OCI-LY3 (cell line): ENCODE data around the gene TMBIM6.

Experiments used
- H2AFZ ChIP-seq: fragments of 200-600, 300-600 bp; shearing (Covaris generic); 2 replicates; pipeline ENCODE4 v1.6.0; 2014; ENCODE audit warnings: antibody characterized with exemption, low read depth, low read length
- H3K27ac ChIP-seq: fragments of 200-600, 300-600 bp; sonication (generic); 2 replicates; pipeline ENCODE4 v1.5.1; 2014; ENCODE audit warnings: mild to moderate bottlenecking, low read length, moderate library complexity, mixed read lengths
- H3K27me3 ChIP-seq: fragments of 200-600, 300-600 bp; sonication (generic); 2 replicates; pipeline ENCODE4 v1.6.1; 2014; ENCODE audit warnings: low read depth, low read length, mixed read lengths
- H3K36me3 ChIP-seq: fragments of 200-600, 300-600 bp; sonication (generic); replicated peaks from 2 replicates; pipeline ENCODE3; 2014; ENCODE audit warnings: low read depth, low read length, mixed read lengths
- H3K4me1 ChIP-seq: fragments of 300-600, 200-600 bp; sonication (generic); 2 replicates; pipeline ENCODE4 v1.6.1; 2014; ENCODE audit warnings: low read length, mixed read lengths
- H3K4me2 ChIP-seq: fragments of 200-600, 300-600 bp; sonication (generic); 2 replicates; pipeline ENCODE4 v1.6.1; 2014; ENCODE audit warnings: low read length, mixed read lengths
- H3K4me3 ChIP-seq: fragments of 300-600, 200-600 bp; sonication (generic); 2 replicates; pipeline ENCODE4 v1.5.1; 2014; ENCODE audit warnings: antibody characterized with exemption, mild to moderate bottlenecking, low read length, moderate library complexity
- H3K79me2 ChIP-seq: fragments of 300-600, 200-600 bp; shearing (Covaris generic); 2 replicates; pipeline ENCODE4 v1.6.1; 2014; ENCODE audit warnings: mild to moderate bottlenecking, low read length, mixed read lengths
- H3K9ac ChIP-seq: fragments of 300-600, 200-600 bp; shearing (Covaris generic); 2 replicates; pipeline ENCODE4 v1.6.0; 2014; ENCODE audit warnings: mild to moderate bottlenecking, low read length, moderate library complexity
- H3K9me3 ChIP-seq: fragments of 200-600, 300-600 bp; shearing (Covaris generic); 2 replicates; pipeline ENCODE4 v1.6.1; 2014; ENCODE audit warnings: low read length, mixed read lengths; ENCODE audit not compliant: insufficient read depth
- H4K20me1 ChIP-seq: fragments of 200-600, 300-600 bp; sonication (generic); 2 replicates; pipeline ENCODE4 v1.6.1; 2016; ENCODE audit warnings: low read length, mixed read lengths; ENCODE audit not compliant: insufficient read depth
- EZH2phosphoT487 ChIP-seq: fragments of 200-600 bp; shearing (Covaris generic); IDR thresholded peaks from 2 replicates; pipeline ENCODE4 v1.6.1; 2018; ENCODE audit warnings: antibody characterized with exemption, mixed run types, low read depth
- TF ChIP-seq, protein P1 (sequence below): fragments of 200-600, 300-600 bp; sonication (generic); IDR thresholded peaks from 2 replicates; pipeline ENCODE4 v1.5.1; 2014; ENCODE audit warnings: antibody characterized with exemption, low read length, low read depth

TMBIM6 gene

DNA sequence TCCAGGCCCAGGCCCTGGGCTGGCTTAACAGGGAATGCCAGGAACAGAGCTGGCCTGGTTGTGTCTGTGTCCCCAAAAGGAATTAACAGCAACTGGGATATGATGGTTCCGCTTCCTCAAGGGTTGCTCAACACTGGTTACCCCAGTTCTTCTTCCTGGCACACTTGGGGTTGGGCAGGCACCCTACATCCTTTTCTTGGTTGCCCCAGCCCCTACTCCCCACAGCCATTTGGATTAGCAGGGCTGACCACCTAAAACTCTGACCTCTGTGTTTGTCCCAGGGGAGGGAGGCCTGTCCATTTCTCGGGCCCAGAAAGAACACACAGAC is 56.1 kb downstream of the TMBIM6 start:
- no peak overlapping the region for H3K27ac ChIP-seq
- no peaks in the 10 kb centered on the region for H3K79me2 ChIP-seq
- H3K9me3 ChIP-seq, result no peaks in the 10 kb centered on the region
- H2AFZ ChIP-seq, result no peak overlapping the region
- no peak overlapping the region for H3K9ac ChIP-seq
- H4K20me1 ChIP-seq, result no peaks in the 10 kb centered on the region
- no peaks in the 10 kb centered on the region for H3K27me3 ChIP-seq
- no peaks in the 10 kb centered on the region for H3K4me1 ChIP-seq
- H3K4me2 ChIP-seq, result no peak overlapping the region
- TF ChIP-seq EZH2phosphoT487, result no peak
- TF ChIP-seq, protein P1, sequence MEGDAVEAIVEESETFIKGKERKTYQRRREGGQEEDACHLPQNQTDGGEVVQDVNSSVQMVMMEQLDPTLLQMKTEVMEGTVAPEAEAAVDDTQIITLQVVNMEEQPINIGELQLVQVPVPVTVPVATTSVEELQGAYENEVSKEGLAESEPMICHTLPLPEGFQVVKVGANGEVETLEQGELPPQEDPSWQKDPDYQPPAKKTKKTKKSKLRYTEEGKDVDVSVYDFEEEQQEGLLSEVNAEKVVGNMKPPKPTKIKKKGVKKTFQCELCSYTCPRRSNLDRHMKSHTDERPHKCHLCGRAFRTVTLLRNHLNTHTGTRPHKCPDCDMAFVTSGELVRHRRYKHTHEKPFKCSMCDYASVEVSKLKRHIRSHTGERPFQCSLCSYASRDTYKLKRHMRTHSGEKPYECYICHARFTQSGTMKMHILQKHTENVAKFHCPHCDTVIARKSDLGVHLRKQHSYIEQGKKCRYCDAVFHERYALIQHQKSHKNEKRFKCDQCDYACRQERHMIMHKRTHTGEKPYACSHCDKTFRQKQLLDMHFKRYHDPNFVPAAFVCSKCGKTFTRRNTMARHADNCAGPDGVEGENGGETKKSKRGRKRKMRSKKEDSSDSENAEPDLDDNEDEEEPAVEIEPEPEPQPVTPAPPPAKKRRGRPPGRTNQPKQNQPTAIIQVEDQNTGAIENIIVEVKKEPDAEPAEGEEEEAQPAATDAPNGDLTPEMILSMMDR, result no peak
- no peak overlapping the region for H3K4me3 ChIP-seq
- H3K36me3 ChIP-seq, result no peaks in the 10 kb centered on the region

DNA sequence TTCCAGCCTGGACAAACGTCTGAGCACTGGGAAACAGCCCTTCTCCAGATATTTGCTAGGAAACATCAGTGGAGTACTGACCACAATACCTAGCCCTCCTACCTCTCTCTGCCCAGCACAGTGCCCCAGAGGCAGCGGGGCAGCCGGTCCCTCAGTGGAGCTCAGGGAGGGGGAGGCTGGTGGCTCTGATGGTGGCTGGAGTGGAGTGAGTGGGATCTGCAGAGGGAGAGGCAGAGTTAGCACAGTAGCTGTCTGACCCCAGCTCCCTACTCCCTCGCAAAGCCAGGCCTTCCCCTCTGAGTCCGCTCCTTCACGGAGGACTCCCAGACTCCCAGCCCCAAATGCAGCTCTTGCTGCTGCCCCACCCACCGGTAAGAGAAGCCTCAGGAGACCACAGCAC is 56.9 kb downstream of the TMBIM6 start:
- no peak overlapping the region for H3K4me3 ChIP-seq
- no peaks in the 10 kb centered on the region for H3K27me3 ChIP-seq
- no peaks in the 10 kb centered on the region for H3K9me3 ChIP-seq
- H3K36me3 ChIP-seq, result no peaks in the 10 kb centered on the region
- H3K79me2 ChIP-seq, result no peaks in the 10 kb centered on the region
- H3K4me2 ChIP-seq, result no peak overlapping the region
- no peaks in the 10 kb centered on the region for H3K4me1 ChIP-seq
- no peak overlapping the region for H3K27ac ChIP-seq
- TF ChIP-seq, protein P1, result no peak
- TF ChIP-seq EZH2phosphoT487, result no peak
- no peak overlapping the region for H2AFZ ChIP-seq
- no peaks in the 10 kb centered on the region for H4K20me1 ChIP-seq
- no peak overlapping the region for H3K9ac ChIP-seq

- H2AFZ ChIP-seq, result no peak overlapping the region
- H3K36me3 ChIP-seq, result no peaks in the 10 kb centered on the region
- no peaks in the 10 kb centered on the region for H3K27me3 ChIP-seq
- TF ChIP-seq, protein P1, result no peak
- no peak for TF ChIP-seq EZH2phosphoT487
- H3K4me1 ChIP-seq, result peaks cover 1% of the 10 kb centered on the region
- no peaks in the 10 kb centered on the region for H4K20me1 ChIP-seq
- H3K27ac ChIP-seq, result no peak overlapping the region
- no peak overlapping the region for H3K4me2 ChIP-seq
- H3K79me2 ChIP-seq, result no peaks in the 10 kb centered on the region
- H3K9ac ChIP-seq, result no peak overlapping the region
- no peak overlapping the region for H3K4me3 ChIP-seq
- H3K9me3 ChIP-seq, result no peaks in the 10 kb centered on the region
These were observed 57.6 kb downstream of the TMBIM6 start for GRCh38 chr12:49798934-49799333.

DNA sequence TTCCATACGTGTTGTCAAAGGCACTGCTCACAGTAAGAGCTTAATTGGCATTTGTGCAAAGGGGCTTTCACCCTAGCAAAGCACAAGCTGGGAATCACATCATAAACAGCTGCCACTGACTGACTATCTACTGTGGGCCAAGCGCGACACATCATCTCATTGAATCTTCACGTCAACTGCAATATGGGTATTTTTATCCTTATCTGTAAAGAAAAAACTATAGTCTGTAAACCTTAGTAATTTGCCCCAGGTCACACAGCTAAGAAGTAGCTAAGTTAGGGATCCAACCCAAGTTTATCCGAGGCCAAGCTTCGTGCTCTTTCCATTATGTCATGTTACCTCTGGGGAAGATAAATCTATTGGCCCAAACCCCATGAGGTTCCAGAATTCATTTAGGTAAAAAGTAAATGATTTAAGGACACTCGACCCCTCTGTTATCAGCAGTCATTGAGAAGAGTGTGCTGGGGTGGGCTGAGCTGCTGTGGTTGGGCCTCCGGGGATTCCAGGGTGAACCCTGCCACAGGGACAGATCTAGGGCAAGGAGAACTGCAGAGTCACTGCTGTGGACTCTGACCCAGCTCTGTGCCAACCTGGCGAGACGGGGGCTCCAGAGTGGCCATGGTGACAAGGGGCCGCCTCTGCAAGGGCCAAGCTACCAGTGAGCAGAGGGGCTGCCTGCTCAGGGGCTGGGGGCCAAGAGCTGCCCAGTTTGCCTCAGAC is 59.2 kb downstream of the TMBIM6 start:
- Histone ChIP-seq H3K4me3 (no peak overlapping the region), H3K9me3 (no peaks in the 10 kb centered on the region), H4K20me1 (no peaks in the 10 kb centered on the region), H3K27ac (no peak overlapping the region), H3K79me2 (no peaks in the 10 kb centered on the region), H2AFZ (no peak overlapping the region), H3K27me3 (no peaks in the 10 kb centered on the region), H3K4me1 (peaks cover 8% of the 10 kb centered on the region), H3K4me2 (no peak overlapping the region), H3K9ac (no peak overlapping the region), H3K36me3 (no peaks in the 10 kb centered on the region)
- TF ChIP-seq EZH2phosphoT487, result no peak
- TF ChIP-seq, protein P1, result no peak
